CD4-positive, alpha-beta memory T cell (primary cell): Measurements from ENCODE around the gene DCST2. TPM values are rescaled to one million over a fixed set of nuclear protein-coding genes. Genes with fewer than 3 reads are reported as not detected.

ENCODE experiments used
- CTCF ChIA-PET: fragments of 350-600 bp; sonication (Branson Sonifier 250); formaldehyde crosslinking; loops from one replicate; lab custom pipeline; 2021; ENCODE audit warnings: inconsistent platforms; ENCODE audit not compliant: partially characterized antibody; lab: Charles Lee
- POLR2A ChIA-PET: fragments of 350-600 bp; sonication (Branson Sonifier 250); formaldehyde crosslinking; loops from one replicate; lab custom pipeline; 2021; ENCODE audit not compliant: partially characterized antibody; lab: Charles Lee
- DNase-seq, 5 donors: peaks; one replicate each; pipeline versions ENCODE4 v3.0.0 to v3.0.0-alpha.2; 2020 to 2022; ENCODE audit warnings: mixed read lengths in 1 of 5
- H3K27ac ChIP-seq: one replicate; pipeline ENCODE4 v1.7.0; 2013; ENCODE audit warnings: low read depth, low read length
- H3K27me3 ChIP-seq: 2 replicates; pipeline ENCODE4 v1.7.0; 2013; ENCODE audit warnings: mild to moderate bottlenecking, low read length, moderate library complexity; ENCODE audit not compliant: insufficient read depth
- H3K36me3 ChIP-seq: 2 replicates; pipeline ENCODE4 v1.7.0; 2013; ENCODE audit warnings: mild to moderate bottlenecking, low read length, moderate library complexity; ENCODE audit not compliant: insufficient read depth
- H3K4me1 ChIP-seq: 2 replicates; pipeline ENCODE4 v1.7.0; 2013; ENCODE audit warnings: mild to moderate bottlenecking, low read length, moderate library complexity; ENCODE audit not compliant: insufficient read depth
- H3K4me3 ChIP-seq, 2 donors: one replicate each; pipeline ENCODE4 v1.7.0; 2013; ENCODE audit warnings: low read length in 2 of 2, mild to moderate bottlenecking in 1 of 2
- H3K9me3 ChIP-seq, 2 donors: one replicate each; pipeline ENCODE4 v1.7.0; 2013; ENCODE audit warnings: low read length in 2 of 2, control low read depth in 1 of 2; ENCODE audit not compliant: control insufficient read depth in 1 of 2
- H3K27ac Mint-ChIP-seq, 7 donors: one replicate each; pipeline ENCODE4 v1.8.0; 2020 to 2021; ENCODE audit warnings: mixed read lengths in 7 of 7, mild to moderate bottlenecking in 6 of 7, inconsistent platforms in 3 of 7, moderate library complexity in 3 of 7
- H3K27me3 Mint-ChIP-seq, 2 donors: one replicate each; pipeline ENCODE4 v1.8.0; 2020 to 2021; ENCODE audit warnings: mixed read lengths in 2 of 2
- H3K36me3 Mint-ChIP-seq, 2 donors: one replicate each; pipeline ENCODE4 v1.8.0; 2020 to 2021; ENCODE audit warnings: mixed read lengths in 2 of 2, inconsistent platforms in 1 of 2, mild to moderate bottlenecking in 1 of 2
- H3K4me1 Mint-ChIP-seq, 4 donors: one replicate each; pipeline ENCODE4 v1.8.0; 2020 to 2021; ENCODE audit warnings: mixed read lengths in 4 of 4, mild to moderate bottlenecking in 1 of 4
- H3K4me3 Mint-ChIP-seq, 8 donors: one replicate each; pipeline ENCODE4 v1.8.0; 2020 to 2021; ENCODE audit warnings: mixed read lengths in 8 of 8, mild to moderate bottlenecking in 7 of 8, moderate library complexity in 6 of 8, inconsistent platforms in 3 of 8
- H3K9me3 Mint-ChIP-seq, 8 donors: one replicate each; pipeline ENCODE4 v1.8.0; 2020 to 2021; ENCODE audit warnings: mixed read lengths in 8 of 8, mild to moderate bottlenecking in 5 of 8, inconsistent platforms in 3 of 8, moderate library complexity in 1 of 8
- intact Hi-C: fragments of 100-400 bp; cut with micrococcal nuclease; formaldehyde crosslinking; loops from one replicate; pipeline ENCODE4 v1.15.1; 2023
- polyA plus RNA-seq, 2 donors: library from polyadenylated mRNA; unstranded; fragments of 300-500 nt; fragmentation: Illumina TruSeq; gene quantifications; one replicate each; pipeline ENCODE4 v1.2.3, GENCODE V29; 2021
- total RNA-seq, 2 experiments: library from RNA; stranded (reverse); gene quantifications; one replicate each; pipeline ENCODE4 v1.2.3, GENCODE V29; 2021

Gene DCST2
- total and polyA plus RNA-seq, 4 experiments from 2014 or later: 4.0 to 4.1 TPM; not detected in 2

GRCh38 chr1:155029513-155030242, 3.9 kb downstream of the DCST2 start:
- Histone ChIP-seq H3K27me3 (no peaks in the 10 kb centered on the region), H3K27ac (no peak overlapping the region), H3K9me3 (no peaks in the 10 kb centered on the region), H3K4me3 (no peak overlapping the region), H3K4me1 (no peaks in the 10 kb centered on the region), H3K36me3 (no peaks in the 10 kb centered on the region)
- ChIA-PET CTCF (interaction anchor here (0.7 to 0.8 kb wide), 2 partner anchors 13 to 88 kb away, joined by 3 read pairs; no protein-coding TSS in a partner anchor), POLR2A (no interaction called here)
- intact Hi-C loops: no loop called here
- Mint-ChIP-seq H3K27ac (peak overlapping the region in 1 of 7 donors; percentile 79), H3K36me3 (no peaks in the 10 kb centered on the region), H3K4me3 (no peak overlapping the region), H3K27me3 (no peaks in the 10 kb centered on the region), H3K9me3 (no peaks in the 10 kb centered on the region), H3K4me1 (no peaks in the 10 kb centered on the region)
- DNase-seq: no peak

- DNase-seq: no peak
- Histone ChIP-seq H3K9me3 (no peaks in the 10 kb centered on the region), H3K4me3 (no peak overlapping the region), H3K4me1 (no peaks in the 10 kb centered on the region), H3K27ac (no peak overlapping the region), H3K27me3 (no peaks in the 10 kb centered on the region), H3K36me3 (no peaks in the 10 kb centered on the region)
- H3K4me3 Mint-ChIP-seq: no peak overlapping the region
- H3K27ac Mint-ChIP-seq: peak overlapping the region in 1 of 7 donors; percentile 37
- ChIA-PET CTCF (no interaction called here), POLR2A (interaction anchor here (0.5 kb wide), 1 partner anchor 420 kb away, joined by 7 read pairs; no protein-coding TSS in a partner anchor)
- H3K27me3 Mint-ChIP-seq: no peaks in the 10 kb centered on the region
- peaks cover 4 to 15% (median 8%) of the 10 kb centered on the region in 4 donors for H3K4me1 Mint-ChIP-seq
- H3K9me3 Mint-ChIP-seq: peaks cover 0 to 1% (median 0%) of the 10 kb centered on the region in 8 donors
- H3K36me3 Mint-ChIP-seq: no peaks in the 10 kb centered on the region
- intact Hi-C loops: no loop called here
Measured at GRCh38 chr1:155026588-155026987, 7.0 kb downstream of the DCST2 start.

GRCh38 chr1:155026154-155026553, 7.4 kb downstream of the DCST2 start:
- H3K27ac ChIP-seq: no peak overlapping the region
- intact Hi-C loops: no loop called here
- no peaks in the 10 kb centered on the region for H3K36me3 Mint-ChIP-seq
- peaks cover 4 to 15% (median 10%) of the 10 kb centered on the region in 4 donors for H3K4me1 Mint-ChIP-seq
- H3K4me1 ChIP-seq: no peaks in the 10 kb centered on the region
- no peaks in the 10 kb centered on the region for H3K27me3 ChIP-seq
- ChIA-PET CTCF (no interaction called here), POLR2A (interaction anchor here (0.5 kb wide), 1 partner anchor 419 kb away, joined by 7 read pairs; no protein-coding TSS in a partner anchor)
- no peak overlapping the region for H3K27ac Mint-ChIP-seq
- no peak overlapping the region for H3K4me3 Mint-ChIP-seq
- H3K27me3 Mint-ChIP-seq: no peaks in the 10 kb centered on the region
- DNase-seq: no peak
- no peaks in the 10 kb centered on the region for H3K36me3 ChIP-seq
- H3K9me3 Mint-ChIP-seq: peaks cover 0 to 1% (median 0%) of the 10 kb centered on the region in 8 donors
- no peak overlapping the region for H3K4me3 ChIP-seq
- H3K9me3 ChIP-seq: no peaks in the 10 kb centered on the region

GRCh38 chr1:155024315-155024714, 9.3 kb downstream of the DCST2 start:
- Histone ChIP-seq H3K27me3 (no peaks in the 10 kb centered on the region), H3K36me3 (no peaks in the 10 kb centered on the region), H3K9me3 (no peaks in the 10 kb centered on the region), H3K27ac (no peak overlapping the region), H3K4me3 (no peak overlapping the region), H3K4me1 (no peaks in the 10 kb centered on the region)
- Mint-ChIP-seq H3K27ac (no peak overlapping the region), H3K4me1 (peaks cover 12 to 24% (median 18%) of the 10 kb centered on the region in 4 donors), H3K9me3 (peaks cover 0 to 1% (median 0%) of the 10 kb centered on the region in 8 donors), H3K36me3 (peaks cover 0 to 4% of the 10 kb centered on the region in 2 donors), H3K4me3 (no peak overlapping the region), H3K27me3 (no peaks in the 10 kb centered on the region)
- CTCF ChIA-PET: interaction anchor here (1.0 kb wide), 1 partner anchor 54 kb away, joined by 3 read pairs; the partner anchor contains the start of gene EFNA3
- POLR2A ChIA-PET: interaction anchor here (38.9 kb wide), 1 partner anchor 54 kb away, joined by 1543 read pairs; the partner anchor contains the start of genes CKS1B, FLAD1, PBXIP1 and PYGO2
- intact Hi-C loops: no loop called here
- DNase-seq: no peak

GRCh38 chr1:155023627-155024026, 10.0 kb downstream of the DCST2 start:
- intact Hi-C loops: no loop called here
- no peaks in the 10 kb centered on the region for H3K36me3 ChIP-seq
- no peak overlapping the region for H3K4me3 ChIP-seq
- ChIA-PET CTCF (interaction anchor here (0.6 to 18.7 kb wide), 5 partner anchors 15 to 43 kb away, joined by 3 to 381 read pairs (median 3); partner anchors contain the start of genes LENEP and ZBTB7B), POLR2A (interaction anchor here (1.1 to 38.9 kb wide), 3 partner anchors 11 to 53 kb away, joined by 3 to 1543 read pairs (median 15); partner anchors contain the start of genes CKS1B, FLAD1, PBXIP1 and PYGO2)
- H3K4me1 ChIP-seq: peaks cover under 1% of the 10 kb centered on the region
- H3K27ac ChIP-seq: no peak overlapping the region
- H3K27me3 ChIP-seq: no peaks in the 10 kb centered on the region
- DNase-seq: no peak
- Mint-ChIP-seq H3K27me3 (no peaks in the 10 kb centered on the region), H3K36me3 (peaks cover 0 to 4% of the 10 kb centered on the region in 2 donors), H3K4me3 (no peak overlapping the region), H3K9me3 (peaks cover 0 to 1% (median 0%) of the 10 kb centered on the region in 8 donors), H3K27ac (no peak overlapping the region), H3K4me1 (peaks cover 18 to 31% (median 22%) of the 10 kb centered on the region in 4 donors)
- no peaks in the 10 kb centered on the region for H3K9me3 ChIP-seq

- no peaks in the 10 kb centered on the region for H3K27me3 Mint-ChIP-seq
Measured at GRCh38 chr1:155022927-155023236, 10.7 kb downstream of the DCST2 start.

More at GRCh38 chr1:155022927-155023236, 10.7 kb downstream of the DCST2 start:
- H3K9me3 ChIP-seq: no peaks in the 10 kb centered on the region
- peaks cover 0 to 1% (median 0%) of the 10 kb centered on the region in 8 donors for H3K9me3 Mint-ChIP-seq
- POLR2A ChIA-PET: interaction anchor here (1.0 to 38.9 kb wide), 4 partner anchors 10 to 86 kb away, joined by 3 to 1543 read pairs (median 10); partner anchors contain the start of genes CKS1B, FLAD1, PBXIP1 and PMVK
- H3K4me1 ChIP-seq: peaks cover 8% of the 10 kb centered on the region
- CTCF ChIA-PET: interaction anchor here (1.0 to 18.7 kb wide), 6 partner anchors 16 to 42 kb away, joined by 3 to 381 read pairs (median 4); partner anchors contain the start of genes LENEP and ZBTB7B
- intact Hi-C loops: no loop called here
- H3K27me3 ChIP-seq: no peaks in the 10 kb centered on the region
- H3K27ac ChIP-seq: no peak overlapping the region
- peaks cover 0 to 4% of the 10 kb centered on the region in 2 donors for H3K36me3 Mint-ChIP-seq
- no peak for DNase-seq
- no peak overlapping the region for H3K4me3 Mint-ChIP-seq
- H3K27ac Mint-ChIP-seq: peak overlapping the region in 3 of 7 donors; percentile 72 to 85 (median 81)
- H3K4me3 ChIP-seq: no peak overlapping the region
- H3K36me3 ChIP-seq: no peaks in the 10 kb centered on the region
- H3K4me1 Mint-ChIP-seq: peaks cover 19 to 35% (median 23%) of the 10 kb centered on the region in 4 donors
